ENCODE measurements around the gene ORC6.
A peak's percentile ranks its signal among the peaks of the same experiment; 100 is the strongest.
"Not testable (repeated sequence)": the region's sequence is repeated elsewhere in the genome, so short reads cannot be mapped to it uniquely, and the experiment has no call there.

ORC6 gene

GRCh38 chr16:46689365-46690280 lies at the start of gene ORC6:
TSS of gene ORC6 (plus strand) at chr16:46689659. CDS start at chr16:46689706, 47 bp downstream.
- DNase-seq = peak; percentile 97 to 99

GRCh38 chr16:46648656-46649055 lies 40.8 kb upstream of the ORC6 start:
- DNase-seq = no peak

DNA sequence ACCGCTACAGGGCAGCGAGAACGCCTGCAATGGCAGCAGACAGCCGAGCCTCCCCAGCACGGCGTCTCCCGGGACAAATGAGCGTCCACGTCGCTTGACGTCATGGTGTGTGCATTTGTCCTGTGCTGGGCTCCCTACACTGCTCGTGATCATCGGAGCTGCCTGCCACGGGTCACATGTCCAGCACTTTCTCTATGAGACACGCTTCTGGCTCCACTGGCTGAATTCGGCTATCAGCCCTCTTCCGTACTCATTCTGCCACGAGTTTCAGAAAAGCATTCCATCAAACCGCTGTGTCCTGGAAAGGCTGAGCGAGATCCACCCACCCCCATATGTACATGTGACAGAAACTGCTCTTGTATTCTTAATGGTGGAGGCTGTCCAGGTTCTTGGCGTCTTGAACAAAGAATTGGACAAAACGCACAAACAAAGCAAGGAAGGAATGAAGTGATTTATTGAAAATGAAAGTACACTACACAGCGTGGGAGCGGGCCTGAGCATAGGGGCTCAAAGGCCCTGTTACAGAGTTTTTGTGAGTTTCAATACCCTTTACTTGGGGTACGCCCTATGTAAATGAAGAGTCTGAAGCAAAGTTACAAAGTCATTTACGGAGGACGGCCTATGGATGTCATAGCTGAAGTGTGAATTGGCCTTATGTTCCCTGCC lies 39.7 kb upstream of the ORC6 start:
- no peak for DNase-seq

DNA sequence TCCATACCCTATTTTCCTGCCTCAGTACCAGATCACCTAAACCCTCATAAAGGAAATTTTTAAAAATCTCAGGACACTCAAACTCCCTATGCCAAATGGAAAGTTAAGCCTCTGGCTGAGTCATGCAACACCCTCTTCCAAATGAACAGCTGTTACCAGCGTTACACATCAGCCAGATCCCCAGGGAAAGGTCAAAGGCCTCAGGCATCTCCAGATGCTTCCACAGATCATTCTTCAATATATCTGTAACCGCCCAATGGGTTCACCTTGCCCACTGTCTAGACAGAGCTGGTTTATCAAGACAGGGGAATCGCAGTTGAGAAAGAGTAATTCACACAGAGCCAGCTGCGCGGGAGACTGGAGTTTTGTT lies 39.2 kb upstream of the ORC6 start:
- no peak for DNase-seq

DNA sequence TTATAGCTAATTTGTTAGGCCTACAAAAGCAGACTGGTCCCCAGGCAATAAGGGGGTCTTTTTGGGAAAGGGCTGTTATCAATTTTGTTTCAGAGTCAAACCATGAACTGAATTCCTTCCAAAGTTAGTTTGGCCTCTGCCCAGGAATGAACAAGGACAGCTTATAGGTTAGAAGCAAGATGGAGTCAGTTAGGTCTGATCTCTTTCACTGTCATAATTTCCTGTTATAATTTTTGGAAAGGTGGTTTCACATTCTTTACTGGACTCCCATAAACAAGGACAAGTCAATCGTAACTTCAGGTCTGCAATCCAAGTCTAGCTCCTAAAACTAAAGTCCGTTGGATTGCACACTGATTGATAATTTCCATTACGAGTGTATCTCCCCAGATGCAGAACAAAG lies 38.2 kb upstream of the ORC6 start:
- DNase-seq = no peak

DNA sequence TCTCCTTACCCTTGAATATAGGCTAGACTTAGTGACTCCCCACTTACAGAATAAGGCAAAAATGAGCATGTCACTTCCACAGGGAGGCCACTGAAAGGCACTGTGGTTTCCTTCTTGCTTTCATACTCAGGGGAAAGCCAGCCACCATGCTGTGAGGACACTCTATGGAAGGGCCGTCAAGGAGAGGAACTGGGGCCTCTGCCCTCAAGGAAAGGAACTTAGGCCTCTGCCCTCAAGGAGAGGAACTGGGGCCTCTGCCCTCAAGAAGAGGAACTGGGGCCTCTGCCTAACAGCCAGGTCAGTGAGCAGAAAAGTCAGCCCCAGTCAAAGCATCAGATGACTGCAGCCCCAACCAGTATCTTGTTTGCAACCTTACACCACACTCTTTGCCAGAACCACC lies 30.5 kb upstream of the ORC6 start:
- peak; percentile 28 to 60 for DNase-seq

DNA sequence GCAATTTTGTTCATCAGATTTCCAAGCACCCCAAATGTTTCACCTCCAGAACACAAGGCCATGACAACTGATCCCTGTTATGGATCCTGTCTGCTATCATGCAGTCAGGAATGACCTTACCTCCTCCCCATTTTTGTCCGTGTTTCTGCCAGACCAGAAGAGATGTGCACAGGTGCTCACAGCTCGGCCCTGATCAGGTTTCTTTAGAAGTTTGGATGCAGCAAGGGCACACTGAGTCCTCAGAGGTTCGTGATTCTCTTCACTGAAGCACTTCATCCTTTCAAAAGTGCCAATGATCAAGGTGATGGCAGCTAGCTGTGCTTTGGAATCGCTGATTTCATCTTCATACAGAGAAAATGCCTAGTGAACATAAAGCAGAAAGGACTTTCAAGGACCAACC lies 27.3 kb upstream of the ORC6 start:
- no peak for DNase-seq

DNA sequence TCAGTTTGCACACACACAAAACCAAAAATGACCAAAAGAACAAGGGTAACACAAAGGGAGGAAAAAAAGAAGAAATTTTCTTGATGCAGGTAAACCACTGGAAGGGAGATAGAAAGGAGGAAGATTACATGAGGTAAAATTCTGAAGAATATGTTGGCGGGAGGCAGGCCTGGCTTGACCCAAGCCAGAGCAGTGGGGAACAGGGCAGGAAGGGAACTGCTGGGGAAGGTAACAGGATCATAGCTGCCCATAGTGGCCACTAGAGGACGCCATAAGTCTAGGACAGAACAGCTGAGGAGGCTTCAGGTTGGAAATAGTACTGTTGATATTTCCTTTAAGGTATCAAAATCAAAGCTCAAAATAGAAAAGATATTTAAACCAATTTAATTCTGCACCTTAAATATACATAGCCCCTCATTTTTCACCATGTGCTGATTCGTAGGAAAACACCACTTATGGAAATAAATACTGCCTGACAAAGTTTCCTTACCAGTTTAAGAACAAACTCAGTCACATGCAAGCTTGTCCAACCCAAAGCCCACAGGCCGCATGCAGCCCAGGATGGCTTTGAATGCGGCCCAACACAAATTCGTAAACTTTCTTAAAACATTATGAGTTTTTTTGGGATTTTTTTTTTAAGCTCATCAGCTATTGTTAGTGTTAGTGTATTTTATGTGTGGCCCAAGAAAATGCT lies 16.0 kb upstream of the ORC6 start:
- peak in 1 of 2 donors; percentile 33 for DNase-seq

DNA sequence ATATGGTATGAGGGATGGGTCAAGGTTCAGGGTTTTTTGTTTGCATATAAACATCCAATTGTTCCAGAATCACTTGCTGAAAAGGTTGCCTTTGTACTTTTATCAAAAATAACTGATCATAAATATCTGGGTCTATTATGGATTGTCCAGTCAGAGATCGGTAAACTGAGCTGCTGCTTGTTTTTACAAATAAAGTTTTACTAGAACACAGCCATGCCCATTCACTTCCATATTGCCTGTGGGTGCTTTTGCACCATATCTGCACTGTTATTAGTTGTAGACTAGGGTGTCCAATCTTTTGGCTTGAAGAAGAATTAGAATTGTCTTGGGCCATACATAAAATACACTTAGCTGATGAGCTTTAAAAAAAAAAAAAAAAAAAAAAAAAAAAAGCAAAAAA lies 11.5 kb upstream of the ORC6 start:
- not testable (repeated sequence) for DNase-seq

DNA sequence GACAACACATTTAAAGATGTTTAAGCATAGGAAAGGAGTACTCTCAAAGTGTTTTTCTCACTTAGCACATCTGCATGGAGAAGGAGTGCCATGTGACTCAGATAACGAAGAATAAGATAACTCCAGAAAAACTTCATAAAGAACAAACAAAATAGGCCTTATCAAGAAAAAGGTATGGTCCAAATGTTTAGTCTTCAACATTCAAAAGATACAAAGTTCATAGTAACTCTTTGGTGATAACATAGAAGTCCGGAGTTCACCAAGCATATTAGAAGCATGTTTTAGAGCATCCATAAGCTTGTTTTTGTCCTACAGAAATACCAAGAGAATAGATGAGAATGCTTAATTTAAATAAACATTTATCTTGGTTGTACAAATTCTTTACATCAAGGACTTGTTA lies 7.6 kb upstream of the ORC6 start:
- DNase-seq = not testable (repeated sequence)

- DNase-seq = no peak
These were observed 2.5 kb upstream of the ORC6 start for GRCh38 chr16:46686815-46687473.

DNA sequence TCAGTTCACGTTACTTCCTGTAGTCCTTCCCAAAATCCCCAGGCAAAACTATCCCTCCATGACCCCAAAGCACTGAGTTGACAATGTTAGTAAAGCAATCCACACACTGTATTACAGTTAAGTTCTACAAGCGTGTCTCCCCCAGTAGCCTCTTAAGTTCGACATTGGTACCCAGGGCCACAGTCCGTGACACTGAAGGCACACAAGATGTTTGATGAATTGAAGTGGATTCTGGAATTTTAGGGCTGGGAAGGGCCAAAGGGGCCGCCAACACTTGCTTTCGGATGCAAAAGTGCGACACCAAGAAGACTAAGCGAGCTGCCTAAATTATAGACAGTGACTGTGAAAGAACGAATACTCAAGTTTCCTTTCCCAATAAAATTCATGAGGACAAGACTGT lies 2.0 kb upstream of the ORC6 start:
- DNase-seq = no peak

- peak in 1 of 2 donors; percentile 29 for DNase-seq
These were observed 1.3 kb upstream of the ORC6 start for GRCh38 chr16:46688101-46688653.

- peak in 1 of 2 donors; percentile 99 for DNase-seq
These were observed 650 bp upstream of the ORC6 start, which contains the start of gene VPS35 for GRCh38 chr16:46688654-46689364. TSS of gene VPS35 (minus strand) at chr16:46689178. CDS start at chr16:46689133, 45 bp downstream.

- no peak for DNase-seq
These were observed 1.1 kb downstream of the ORC6 start for GRCh38 chr16:46690281-46691178.

GRCh38 chr16:46691726-46692125 lies 2.3 kb downstream of the ORC6 start:
- no peak for DNase-seq

DNA sequence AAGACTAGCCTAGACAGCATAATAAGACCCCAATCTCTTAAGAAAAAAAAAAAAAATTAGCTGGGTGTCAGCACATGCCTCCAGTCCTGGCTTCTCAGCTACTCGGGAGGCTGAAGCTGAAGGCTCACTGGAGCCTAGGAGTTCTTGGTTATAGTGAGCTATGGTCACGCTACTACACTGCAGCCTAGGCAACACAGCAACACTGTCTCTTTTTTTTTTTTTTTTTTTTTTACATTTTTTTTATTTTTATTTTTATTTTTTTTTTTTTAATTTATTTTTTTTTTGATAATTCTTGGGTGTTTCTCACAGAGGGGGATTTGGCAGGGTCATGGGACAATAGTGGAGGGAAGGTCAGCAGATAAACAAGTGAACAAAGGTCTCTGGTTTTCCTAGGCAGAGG lies 4.1 kb downstream of the ORC6 start:
- DNase-seq = no peak

- DNase-seq = no peak
These were observed 6.5 kb downstream of the ORC6 start for GRCh38 chr16:46695937-46696336.

GRCh38 chr16:46696957-46697356 lies 7.5 kb downstream of the ORC6 start:
- no peak for DNase-seq

DNA sequence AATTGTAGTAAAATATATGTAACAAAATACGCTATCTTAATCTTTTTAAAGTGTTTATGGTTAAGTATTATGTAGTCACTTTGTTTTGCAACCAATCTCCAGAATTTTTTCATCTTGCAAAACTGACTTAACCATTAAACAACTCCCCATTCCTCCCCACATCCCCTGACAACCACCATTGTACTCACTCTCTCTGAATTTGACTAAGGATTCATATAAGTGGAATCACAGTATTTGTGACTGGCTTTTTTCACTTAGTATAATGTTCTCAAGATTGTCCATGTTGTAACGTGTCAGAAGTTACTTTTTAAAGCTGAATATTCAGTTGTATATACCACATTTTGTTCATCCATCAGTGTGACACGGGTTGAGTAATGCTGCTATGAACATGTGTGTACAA lies 10.6 kb downstream of the ORC6 start:
- no peak for DNase-seq

- DNase-seq = no peak
These were observed 12.2 kb downstream of the ORC6 start for GRCh38 chr16:46701615-46702014.

Measured in bone marrow (tissue), 2 donors.